K562 (cell line): ENCODE data around the gene CCR2. TPM values are rescaled to one million over a fixed set of nuclear protein-coding genes. Genes with fewer than 3 reads are reported as not detected.
A peak's percentile ranks its signal among the peaks of the same experiment; 100 is the strongest.

ENCODE experiments used
- ATAC-seq: fragments of 200-7000 bp; cut with Tn5 transposase; 3 replicates; pipeline ENCODE4 v1.9.1; 2020; ENCODE audit warnings: moderate library complexity
- BruUV-seq: library from RNA; stranded (reverse); fragments of 400-500 nt; replicated peaks from 2 replicates; lab custom pipeline; 2021; lab: Mats Ljungman, UMichigan
- CTCF ChIA-PET: fragments of 300-600 bp; formaldehyde crosslinking; extraction: SDS; loops from one replicate; lab custom pipeline; 2021; ENCODE audit warnings: low intra/inter-chr PET ratio; lab: Yijun Ruan, JAX
- POLR2A ChIA-PET: fragments of 300-600, 350-650 bp; sonication (Branson Sonifier 250); formaldehyde crosslinking; extraction: SDS; loops from one replicate; lab custom pipeline; 2021; ENCODE audit warnings: antibody characterized with exemption, inconsistent platforms; lab: Yijun Ruan, JAX
- DNase-seq, 4 experiments: peaks; one replicate each; pipeline versions ENCODE4 v3.0.0 to v3.0.0-alpha.2; 2011 to 2018; ENCODE audit warnings: low spot score in 3 of 4, mixed read lengths in 3 of 4; ENCODE audit errors: extremely low read depth in 1 of 4
- FAIRE-seq: peaks from 2 replicates; lab custom pipeline; 2011; peaks lifted over from hg19 to GRCh38; lab: Jason Lieb, UNC
- H2AFZ ChIP-seq: 2 replicates; pipeline ENCODE4 v1.6.0; 2011; ENCODE audit warnings: low read depth, low read length, control low read depth, inconsistent platforms
- H3K27ac ChIP-seq: fragments of 200-600 bp; 3 replicates; pipeline ENCODE4 v1.8.0; 2011; ENCODE audit warnings: low read depth, mild to moderate bottlenecking, control low read depth, inconsistent platforms, low read length, moderate library complexity, mixed read lengths; ENCODE audit errors: extremely low read depth
- H3K27me3 ChIP-seq, 2 experiments: fragments of 300-600 bp in 1 of 2; 2 replicates in 1 of 2; 3 replicates in 1 of 2; pipeline versions ENCODE4 v1.6.0 to v1.8.0; 2011; ENCODE audit warnings: inconsistent platforms in 2 of 2, low read length in 2 of 2, mild to moderate bottlenecking in 1 of 2, mixed read lengths in 1 of 2, moderate library complexity in 1 of 2; ENCODE audit not compliant: control insufficient read depth in 2 of 2, insufficient read depth in 2 of 2
- H3K36me3 ChIP-seq: fragments of 300-600 bp; 3 replicates; pipeline ENCODE4 v1.8.0; 2011; ENCODE audit warnings: mild to moderate bottlenecking, low read length, inconsistent platforms; ENCODE audit not compliant: control insufficient read depth, insufficient read depth
- H3K4me1 ChIP-seq, 2 experiments: fragments of 200-600 bp in 1 of 2; replicated peaks in 1 of 2; 2 replicates in 1 of 2; 3 replicates in 1 of 2; pipeline versions ENCODE4 v1.5.1 to v1.8.0; 2011; ENCODE audit warnings: inconsistent platforms in 2 of 2, low read length in 2 of 2, mild to moderate bottlenecking in 1 of 2, mixed read lengths in 1 of 2, moderate library complexity in 1 of 2; ENCODE audit not compliant: control insufficient read depth in 2 of 2, insufficient read depth in 2 of 2
- H3K4me2 ChIP-seq: 2 replicates; pipeline ENCODE4 v1.6.1; 2011; ENCODE audit warnings: low read length, control low read depth, inconsistent platforms, mixed read lengths; ENCODE audit not compliant: insufficient read depth
- H3K4me3 ChIP-seq: fragments of 200-600 bp; sonication (generic), shearing (Covaris generic); 2 replicates; pipeline ENCODE4 v1.5.1; 2016; ENCODE audit warnings: control low read depth, inconsistent platforms
- H3K79me2 ChIP-seq: fragments of 200-600 bp; 3 replicates; pipeline ENCODE4 v1.8.0; 2011; ENCODE audit warnings: low read length, inconsistent platforms; ENCODE audit not compliant: control insufficient read depth, insufficient read depth
- H3K9ac ChIP-seq, 2 experiments: 2 replicates each; pipeline versions ENCODE4 v1.6.0 to v1.6.1; 2011; ENCODE audit warnings: low read depth in 2 of 2, low read length in 2 of 2, control low read depth in 1 of 2, inconsistent platforms in 1 of 2, mild to moderate bottlenecking in 1 of 2, mixed read lengths in 1 of 2; ENCODE audit not compliant: insufficient read depth in 1 of 2
- H3K9me1 ChIP-seq: one replicate; pipeline ENCODE4 v1.6.0; 2011; ENCODE audit warnings: inconsistent platforms, mild to moderate bottlenecking, low read length, moderate library complexity; ENCODE audit not compliant: control insufficient read depth, insufficient read depth
- H3K9me3 ChIP-seq: replicated peaks from 2 replicates; pipeline ENCODE4 v1.5.1; 2011; ENCODE audit warnings: low read depth, low read length, inconsistent platforms; ENCODE audit not compliant: control insufficient read depth, insufficient read depth
- H4K20me1 ChIP-seq: replicated peaks from 2 replicates; pipeline ENCODE4 v1.6.1; 2011; ENCODE audit warnings: low read length, inconsistent platforms, mixed read lengths; ENCODE audit not compliant: control insufficient read depth, insufficient read depth
- ATF3 ChIP-seq, 2 experiments: fragments of 450-650 bp in 1 of 2; sonication (generic) in 1 of 2; formaldehyde crosslinking in 1 of 2; IDR thresholded peaks in 1 of 2; conservative IDR thresholded peaks in 1 of 2; 2 replicates each; pipeline versions ENCODE4 v1.6.1 to v1.8.1; 2016 to 2023; ENCODE audit warnings: mild to moderate bottlenecking in 2 of 2, moderate library complexity in 2 of 2, inconsistent platforms in 1 of 2, missing genetic modification reagents in 1 of 2
- CBX1 ChIP-seq: sonication (generic); IDR thresholded peaks from 2 replicates; pipeline ENCODE4 v1.6.1; 2016; ENCODE audit warnings: antibody characterized with exemption, low read depth, mild to moderate bottlenecking
- FOXJ2 ChIP-seq: fragments of 200-800 bp; sonication (Bioruptor generic); IDR thresholded peaks from 2 replicates; pipeline ENCODE4 v1.6.1; 2016; ENCODE audit warnings: missing genetic modification characterization, missing compliant biosample characterization
- GABPB2 ChIP-seq: fragments of 250-450 bp; sonication (Bioruptor Pico); conservative IDR thresholded peaks from 2 replicates; pipeline ENCODE4 v1.5.1; 2021; ENCODE audit warnings: mild to moderate bottlenecking
- MYNN ChIP-seq, 2 experiments: sonication (generic); formaldehyde crosslinking in 1 of 2; IDR thresholded peaks; 2 replicates each; pipeline versions ENCODE4 v1.5.0 to v1.6.1; 2016 to 2020; ENCODE audit warnings: antibody characterized with exemption in 1 of 2, missing genetic modification reagents in 1 of 2
- SMARCE1 ChIP-seq: fragments of 450-650 bp; IDR thresholded peaks from 2 replicates; pipeline ENCODE4 v1.7.1; 2016; ENCODE audit warnings: mild to moderate bottlenecking
- SMC3 ChIP-seq: conservative IDR thresholded peaks from 2 replicates; pipeline ENCODE4 v1.6.1; 2011; ENCODE audit warnings: low read depth, low read length, improper control_type of control experiment; ENCODE audit not compliant: insufficient read depth
- TCF7L2 ChIP-seq: fragments of 150-350 bp; IDR thresholded peaks from 2 replicates; pipeline ENCODE4 v1.6.1; 2016; ENCODE audit warnings: low read depth, mild to moderate bottlenecking, low read length, moderate library complexity
- ZNF175 ChIP-seq: fragments of 200-800 bp; sonication (Bioruptor generic); IDR thresholded peaks from 2 replicates; pipeline ENCODE4 v1.6.1; 2016; ENCODE audit warnings: low read depth, mild to moderate bottlenecking, missing genetic modification characterization, missing compliant biosample characterization
- ZNF24 ChIP-seq: fragments of 450-650 bp; IDR thresholded peaks from 2 replicates; pipeline ENCODE4 v1.6.1; 2016
- ZNF274 ChIP-seq: IDR thresholded peaks from 2 replicates; pipeline ENCODE4 v1.6.1; 2011; ENCODE audit warnings: low read depth, mild to moderate bottlenecking, low read length, moderate library complexity, borderline replicate concordance
- ZNF384 ChIP-seq: IDR thresholded peaks from 2 replicates; pipeline ENCODE4 v1.6.1; 2012; ENCODE audit warnings: low read depth, low read length, improper control_type of control experiment
- ZNF431 ChIP-seq: sonication (generic); formaldehyde crosslinking; IDR thresholded peaks from 2 replicates; pipeline ENCODE4 v1.8.0; 2022; ENCODE audit warnings: mild to moderate bottlenecking, missing genetic modification reagents
- WGBS: fragments of 100-300 bp; shearing (Covaris generic); methylation state at CpG from one replicate; pipeline ENCODE4 v1.1.6; 2016; ENCODE audit warnings: low coverage, mixed read lengths; ENCODE audit not compliant: insufficient coverage; ENCODE audit errors: missing lambda C conversion rate; 5-methylcytosine and 5-hydroxymethylcytosine counted together
- in situ Hi-C: fragments of 300-500 bp; cut with MboI; formaldehyde crosslinking; loops from 4 replicates; pipeline ENCODE4 v1.15.0; 2018; ENCODE audit warnings: inconsistent platforms, mixed read lengths
- intact Hi-C: fragments of 100-400 bp; cut with micrococcal nuclease; formaldehyde crosslinking; loops from 2 replicates; pipeline ENCODE4 v1.14.2; 2022
- polyA plus RNA-seq, 8 experiments: library from polyadenylated mRNA; depleted of rRNA in 4 of 8; stranded (reverse) in 5 of 8; unstranded in 3 of 8; fragments of >200 nt; fragmentation: Nextera tagmentation in 2 of 8; fragmentation: Illumina TruSeq in 1 of 8; extraction: Ambion mirVana in 2 of 8; extraction: Trizol in 1 of 8; gene quantifications; 2 replicates each; pipeline versions ENCODE4 v1.2.1 to v1.2.3, GENCODE V29; 2011 to 2014; ENCODE audit warnings: inconsistent platforms in 1 of 8, missing spikeins in 1 of 8
- total RNA-seq, 7 experiments: library from RNA; depleted of rRNA in 6 of 7; stranded (reverse); fragments of >200 nt in 6 of 7; fragmentation: Illumina TruSeq in 2 of 7; extraction: Trizol in 2 of 7; gene quantifications; 2 replicates each; pipeline versions ENCODE4 v1.2.1 to v1.2.3, GENCODE V29; 2011 to 2021; ENCODE audit warnings: low replicate concordance in 1 of 7
- TF ChIP-seq, protein P1 (sequence below): fragments of 450-650 bp; IDR thresholded peaks from 2 replicates; pipeline ENCODE4 v1.6.1; 2018; ENCODE audit warnings: mild to moderate bottlenecking, low read depth; ENCODE audit not compliant: partially characterized antibody
- TF ChIP-seq, protein P2 (sequence below), 2 experiments: fragments of 450-650 bp; IDR thresholded peaks; 2 replicates each; pipeline ENCODE4 v1.6.1; 2016
- TF ChIP-seq, protein P3 (sequence below): sonication (generic); formaldehyde crosslinking; IDR thresholded peaks from 2 replicates; pipeline ENCODE4 v1.9.0; 2022; ENCODE audit warnings: mild to moderate bottlenecking, missing genetic modification reagents
- TF ChIP-seq, protein P4 (sequence below): fragments of 250-450 bp; sonication (Bioruptor Pico); IDR thresholded peaks from 2 replicates; pipeline ENCODE4 v1.5.0; 2021

CCR2 gene
- total and polyA plus RNA-seq, 9 of the 15 experiments (the other 6 are each of a cell fraction or from before 2014, with no cell fraction given), result not detected

GRCh38 chr3:46405301-46406019, 51.5 kb downstream of the CCR2 start:
- H3K4me3 ChIP-seq, result no peak overlapping the region
- H3K27me3 ChIP-seq, result no peaks in the 10 kb centered on the region
- H4K20me1 ChIP-seq, result no peaks in the 10 kb centered on the region
- peaks cover 2% of the 10 kb centered on the region; the same call in 1 of the 3 replicates for H3K79me2 ChIP-seq
- peaks cover 27 to 47% of the 10 kb centered on the region in 2 experiments for H3K4me1 ChIP-seq
- intact Hi-C loops, result no loop called here
- no peaks in the 10 kb centered on the region for H3K36me3 ChIP-seq
- in situ Hi-C loops, result loop anchor here (25.0 kb wide), 1 partner anchor 1368 kb away; the partner anchor contains the start of gene CLEC3B
- peak in 1 of 4 experiments; percentile 32 for DNase-seq
- FAIRE-seq, result no peak
- H3K9ac ChIP-seq, result peak overlapping the region in 1 of 2 experiments; percentile 59; a peak in 1 of 4 replicates
- peak overlapping the region; percentile 13 for H2AFZ ChIP-seq
- no peak for ATAC-seq
- POLR2A ChIA-PET, result interaction anchor here (0.6 to 1.4 kb wide), 3 partner anchors 12 to 53 kb away, joined by 3 to 4 read pairs (median 4); no protein-coding TSS in a partner anchor
- CTCF ChIA-PET, result no interaction called here
- H3K9me1 ChIP-seq, result no peaks in the 10 kb centered on the region
- 58% methylated on average over 11 of the region's 11 CpGs for WGBS
- no peak overlapping the region for H3K27ac ChIP-seq
- BruUV-seq, result no TSS peak
- no peak overlapping the region for H3K4me2 ChIP-seq
- H3K9me3 ChIP-seq, result no peaks in the 10 kb centered on the region
- TF ChIP-seq GABPB2 (CRISPR knock-in tag) (no peak), ZNF384 (peak; percentile 39; the same call in 1 of the 2 replicates), ZNF175 (CRISPR knock-in tag) (no peak), CBX1 (no peak), ATF3 (IDR thresholded peaks at IDR 0.05) (no peak), ATF3 (CRISPR knock-in tag; conservative IDR thresholded peaks at IDR 0.05) (no peak), TCF7L2 (no peak), FOXJ2 (tag) (no peak), ZNF274 (no peak), SMC3 (no peak), ZNF431 (CRISPR knock-in tag) (no peak), SMARCE1 (no peak), MYNN (IDR thresholded peaks at IDR 0.05) (no peak), MYNN (CRISPR knock-in tag; IDR thresholded peaks at IDR 0.05) (no peak), ZNF24 (no peak)
- TF ChIP-seq, protein P1, sequence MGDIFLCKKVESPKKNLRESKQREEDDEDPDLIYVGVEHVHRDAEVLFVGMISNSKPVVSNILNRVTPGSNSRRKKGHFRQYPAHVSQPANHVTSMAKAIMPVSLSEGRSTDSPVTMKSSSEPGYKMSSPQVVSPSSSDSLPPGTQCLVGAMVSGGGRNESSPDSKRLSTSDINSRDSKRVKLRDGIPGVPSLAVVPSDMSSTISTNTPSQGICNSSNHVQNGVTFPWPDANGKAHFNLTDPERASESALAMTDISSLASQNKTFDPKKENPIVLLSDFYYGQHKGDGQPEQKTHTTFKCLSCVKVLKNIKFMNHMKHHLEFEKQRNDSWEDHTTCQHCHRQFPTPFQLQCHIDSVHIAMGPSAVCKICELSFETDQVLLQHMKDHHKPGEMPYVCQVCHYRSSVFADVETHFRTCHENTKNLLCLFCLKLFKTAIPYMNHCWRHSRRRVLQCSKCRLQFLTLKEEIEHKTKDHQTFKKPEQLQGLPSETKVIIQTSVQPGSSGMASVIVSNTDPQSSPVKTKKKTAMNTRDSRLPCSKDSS, result peak; percentile 20
- TF ChIP-seq, protein P2, sequence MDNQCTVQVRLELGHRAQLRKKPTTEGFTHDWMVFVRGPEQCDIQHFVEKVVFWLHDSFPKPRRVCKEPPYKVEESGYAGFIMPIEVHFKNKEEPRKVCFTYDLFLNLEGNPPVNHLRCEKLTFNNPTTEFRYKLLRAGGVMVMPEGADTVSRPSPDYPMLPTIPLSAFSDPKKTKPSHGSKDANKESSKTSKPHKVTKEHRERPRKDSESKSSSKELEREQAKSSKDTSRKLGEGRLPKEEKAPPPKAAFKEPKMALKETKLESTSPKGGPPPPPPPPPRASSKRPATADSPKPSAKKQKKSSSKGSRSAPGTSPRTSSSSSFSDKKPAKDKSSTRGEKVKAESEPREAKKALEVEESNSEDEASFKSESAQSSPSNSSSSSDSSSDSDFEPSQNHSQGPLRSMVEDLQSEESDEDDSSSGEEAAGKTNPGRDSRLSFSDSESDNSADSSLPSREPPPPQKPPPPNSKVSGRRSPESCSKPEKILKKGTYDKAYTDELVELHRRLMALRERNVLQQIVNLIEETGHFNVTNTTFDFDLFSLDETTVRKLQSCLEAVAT (IDR thresholded peaks at IDR 0.05), result peak in 1 of 2 experiments; percentile 40; a peak in 1 of 4 replicates
- TF ChIP-seq, protein P3, sequence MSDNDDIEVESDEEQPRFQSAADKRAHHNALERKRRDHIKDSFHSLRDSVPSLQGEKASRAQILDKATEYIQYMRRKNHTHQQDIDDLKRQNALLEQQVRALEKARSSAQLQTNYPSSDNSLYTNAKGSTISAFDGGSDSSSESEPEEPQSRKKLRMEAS (CRISPR knock-in tag), result no peak
- TF ChIP-seq, protein P4, sequence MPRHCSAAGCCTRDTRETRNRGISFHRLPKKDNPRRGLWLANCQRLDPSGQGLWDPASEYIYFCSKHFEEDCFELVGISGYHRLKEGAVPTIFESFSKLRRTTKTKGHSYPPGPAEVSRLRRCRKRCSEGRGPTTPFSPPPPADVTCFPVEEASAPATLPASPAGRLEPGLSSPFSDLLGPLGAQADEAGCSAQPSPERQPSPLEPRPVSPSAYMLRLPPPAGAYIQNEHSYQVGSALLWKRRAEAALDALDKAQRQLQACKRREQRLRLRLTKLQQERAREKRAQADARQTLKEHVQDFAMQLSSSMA (CRISPR knock-in tag), result no peak
